Measurements from ENCODE around the gene CDKN2C.

GRCh38 chr1:50996083-50996482, 26.0 kb downstream of the CDKN2C start:
- TF ChIP-seq, protein P1, sequence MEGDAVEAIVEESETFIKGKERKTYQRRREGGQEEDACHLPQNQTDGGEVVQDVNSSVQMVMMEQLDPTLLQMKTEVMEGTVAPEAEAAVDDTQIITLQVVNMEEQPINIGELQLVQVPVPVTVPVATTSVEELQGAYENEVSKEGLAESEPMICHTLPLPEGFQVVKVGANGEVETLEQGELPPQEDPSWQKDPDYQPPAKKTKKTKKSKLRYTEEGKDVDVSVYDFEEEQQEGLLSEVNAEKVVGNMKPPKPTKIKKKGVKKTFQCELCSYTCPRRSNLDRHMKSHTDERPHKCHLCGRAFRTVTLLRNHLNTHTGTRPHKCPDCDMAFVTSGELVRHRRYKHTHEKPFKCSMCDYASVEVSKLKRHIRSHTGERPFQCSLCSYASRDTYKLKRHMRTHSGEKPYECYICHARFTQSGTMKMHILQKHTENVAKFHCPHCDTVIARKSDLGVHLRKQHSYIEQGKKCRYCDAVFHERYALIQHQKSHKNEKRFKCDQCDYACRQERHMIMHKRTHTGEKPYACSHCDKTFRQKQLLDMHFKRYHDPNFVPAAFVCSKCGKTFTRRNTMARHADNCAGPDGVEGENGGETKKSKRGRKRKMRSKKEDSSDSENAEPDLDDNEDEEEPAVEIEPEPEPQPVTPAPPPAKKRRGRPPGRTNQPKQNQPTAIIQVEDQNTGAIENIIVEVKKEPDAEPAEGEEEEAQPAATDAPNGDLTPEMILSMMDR (IDR thresholded peaks at IDR 0.05; ENCODE audit: low read depth, low read length), result no peak
- no peak for TF ChIP-seq MYC (IDR thresholded peaks at IDR 0.05; ENCODE audit: low read depth, low read length)
- no peak for TF ChIP-seq POLR2A (IDR thresholded peaks at IDR 0.05; ENCODE audit: extremely low read depth, insufficient read length)
